Gastrocnemius medialis (tissue), 4 donors: ENCODE measurements around the gene SRGAP3.

Source experiments
- CTCF ChIP-seq, 5 experiments: fragments of 450-650 bp in 3 of 5; fragments of 200-600 bp in 2 of 5; sonication (generic) in 2 of 5; IDR thresholded peaks in 4 of 5; conservative IDR thresholded peaks in 1 of 5; 1 replicate in 4 of 5; 2 replicates in 1 of 5; pipeline ENCODE4 v1.5.1; 2016 to 2019; ENCODE audit warnings: antibody characterized with exemption in 5 of 5, mild to moderate bottlenecking in 3 of 5, moderate library complexity in 3 of 5
- POLR2A ChIP-seq, 2 donors: fragments of 450-650 bp; IDR thresholded peaks; one replicate each; pipeline ENCODE4 v1.6.1; 2017; ENCODE audit warnings: antibody characterized with exemption in 2 of 2, mild to moderate bottlenecking in 2 of 2, moderate library complexity in 2 of 2

- TF ChIP-seq CTCF (IDR thresholded peaks at IDR 0.05 in 4 of 5, conservative IDR thresholded peaks at IDR 0.05 in 1 of 5) (no peak), POLR2A (IDR thresholded peaks at IDR 0.05) (no peak)
Measured at GRCh38 chr3:9064251-9064650, 185.2 kb downstream of the SRGAP3 start.
